ENCODE results near the gene ANO1.

GRCh38 chr11:70054004-70054403 is 24.1 kb upstream of the ANO1 start:
- TF ChIP-seq, protein P1, sequence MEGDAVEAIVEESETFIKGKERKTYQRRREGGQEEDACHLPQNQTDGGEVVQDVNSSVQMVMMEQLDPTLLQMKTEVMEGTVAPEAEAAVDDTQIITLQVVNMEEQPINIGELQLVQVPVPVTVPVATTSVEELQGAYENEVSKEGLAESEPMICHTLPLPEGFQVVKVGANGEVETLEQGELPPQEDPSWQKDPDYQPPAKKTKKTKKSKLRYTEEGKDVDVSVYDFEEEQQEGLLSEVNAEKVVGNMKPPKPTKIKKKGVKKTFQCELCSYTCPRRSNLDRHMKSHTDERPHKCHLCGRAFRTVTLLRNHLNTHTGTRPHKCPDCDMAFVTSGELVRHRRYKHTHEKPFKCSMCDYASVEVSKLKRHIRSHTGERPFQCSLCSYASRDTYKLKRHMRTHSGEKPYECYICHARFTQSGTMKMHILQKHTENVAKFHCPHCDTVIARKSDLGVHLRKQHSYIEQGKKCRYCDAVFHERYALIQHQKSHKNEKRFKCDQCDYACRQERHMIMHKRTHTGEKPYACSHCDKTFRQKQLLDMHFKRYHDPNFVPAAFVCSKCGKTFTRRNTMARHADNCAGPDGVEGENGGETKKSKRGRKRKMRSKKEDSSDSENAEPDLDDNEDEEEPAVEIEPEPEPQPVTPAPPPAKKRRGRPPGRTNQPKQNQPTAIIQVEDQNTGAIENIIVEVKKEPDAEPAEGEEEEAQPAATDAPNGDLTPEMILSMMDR (IDR thresholded peaks at IDR 0.05): no peak
- no peak for TF ChIP-seq POLR2A (IDR thresholded peaks at IDR 0.05)

All from Peyer's patch (tissue), 4 donors.